Parathyroid adenoma (tissue), 2 donors: ENCODE results near the gene BLOC1S3.

Experiments used
- H2AFZ ChIP-seq: fragments of 300-600 bp; sonication (generic); one replicate; pipeline ENCODE4 v1.7.0; 2017; ENCODE audit warnings: antibody characterized with exemption, mild to moderate bottlenecking
- H3K27ac ChIP-seq: fragments of 300-600 bp; sonication (generic); one replicate; pipeline ENCODE4 v1.7.0; 2017
- H3K27me3 ChIP-seq: fragments of 300-600 bp; sonication (generic); one replicate; pipeline ENCODE4 v1.7.0; 2017; ENCODE audit warnings: low read length; ENCODE audit not compliant: control insufficient read depth, insufficient read depth
- H3K36me3 ChIP-seq: fragments of 300-600 bp; sonication (generic); one replicate; pipeline ENCODE4 v1.7.0; 2017; ENCODE audit warnings: low read length; ENCODE audit not compliant: control insufficient read depth, insufficient read depth
- H3K4me1 ChIP-seq: fragments of 300-600 bp; sonication (generic); one replicate; pipeline ENCODE4 v1.7.0; 2017; ENCODE audit warnings: control low read depth
- H3K4me2 ChIP-seq: fragments of 300-600 bp; sonication (generic); one replicate; pipeline ENCODE4 v1.7.0; 2017; ENCODE audit warnings: low read length
- H3K4me3 ChIP-seq: fragments of 300-600 bp; sonication (generic); one replicate; pipeline ENCODE4 v1.7.0; 2017; ENCODE audit warnings: low read depth, low read length
- H3K79me2 ChIP-seq: fragments of 300-600 bp; sonication (generic); one replicate; pipeline ENCODE4 v1.7.0; 2017; ENCODE audit warnings: control low read depth
- H3K9ac ChIP-seq: fragments of 300-600 bp; sonication (generic); one replicate; pipeline ENCODE4 v1.7.0; 2017; ENCODE audit warnings: mild to moderate bottlenecking
- H3K9me3 ChIP-seq: fragments of 300-600 bp; sonication (generic); one replicate; pipeline ENCODE4 v1.7.0; 2017; ENCODE audit warnings: low read length; ENCODE audit not compliant: control insufficient read depth
- TF ChIP-seq, protein P1 (sequence below): fragments of 300-600 bp; sonication (generic); IDR thresholded peaks from one replicate; pipeline ENCODE4 v1.7.0; 2017; ENCODE audit warnings: antibody characterized with exemption, mild to moderate bottlenecking
- donor health status: primary hyperparathyroidism.

Gene BLOC1S3

DNA sequence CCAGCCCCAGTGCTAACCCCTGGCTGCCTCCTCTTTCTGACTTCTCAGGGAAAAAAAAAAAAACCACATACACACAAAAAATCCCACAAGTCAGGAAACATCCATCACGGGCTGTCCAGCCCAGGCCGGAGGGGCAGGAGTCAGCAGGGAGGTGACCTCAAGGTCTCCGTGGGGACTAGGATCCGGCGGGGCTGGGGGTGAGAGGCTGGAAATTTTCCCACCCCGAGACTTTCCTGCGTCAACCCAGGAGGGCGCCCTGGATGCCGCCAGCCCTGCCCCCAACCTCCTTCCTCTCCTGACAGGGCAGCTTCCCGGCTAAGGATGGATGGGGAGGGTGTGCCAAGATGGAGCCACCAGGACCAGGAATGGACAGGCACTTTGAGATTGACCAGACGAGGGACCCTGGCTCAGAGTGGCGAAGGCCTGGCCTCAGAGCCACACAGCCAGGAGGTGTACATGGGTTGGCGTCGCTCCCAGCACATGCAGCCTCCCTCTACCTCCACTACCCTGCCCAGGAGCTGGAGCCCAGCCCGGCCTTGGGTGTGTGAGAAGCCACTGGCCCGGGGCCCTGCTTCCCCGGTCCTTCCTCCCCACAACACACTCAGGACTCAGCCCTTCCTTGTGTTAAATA, 33.3 kb downstream of the BLOC1S3 start:
- no peak overlapping the region for H3K27ac ChIP-seq
- H3K4me1 ChIP-seq = no peaks in the 10 kb centered on the region
- TF ChIP-seq, protein P1, sequence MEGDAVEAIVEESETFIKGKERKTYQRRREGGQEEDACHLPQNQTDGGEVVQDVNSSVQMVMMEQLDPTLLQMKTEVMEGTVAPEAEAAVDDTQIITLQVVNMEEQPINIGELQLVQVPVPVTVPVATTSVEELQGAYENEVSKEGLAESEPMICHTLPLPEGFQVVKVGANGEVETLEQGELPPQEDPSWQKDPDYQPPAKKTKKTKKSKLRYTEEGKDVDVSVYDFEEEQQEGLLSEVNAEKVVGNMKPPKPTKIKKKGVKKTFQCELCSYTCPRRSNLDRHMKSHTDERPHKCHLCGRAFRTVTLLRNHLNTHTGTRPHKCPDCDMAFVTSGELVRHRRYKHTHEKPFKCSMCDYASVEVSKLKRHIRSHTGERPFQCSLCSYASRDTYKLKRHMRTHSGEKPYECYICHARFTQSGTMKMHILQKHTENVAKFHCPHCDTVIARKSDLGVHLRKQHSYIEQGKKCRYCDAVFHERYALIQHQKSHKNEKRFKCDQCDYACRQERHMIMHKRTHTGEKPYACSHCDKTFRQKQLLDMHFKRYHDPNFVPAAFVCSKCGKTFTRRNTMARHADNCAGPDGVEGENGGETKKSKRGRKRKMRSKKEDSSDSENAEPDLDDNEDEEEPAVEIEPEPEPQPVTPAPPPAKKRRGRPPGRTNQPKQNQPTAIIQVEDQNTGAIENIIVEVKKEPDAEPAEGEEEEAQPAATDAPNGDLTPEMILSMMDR = no peak
- H3K27me3 ChIP-seq = no peaks in the 10 kb centered on the region
- H3K9me3 ChIP-seq = no peaks in the 10 kb centered on the region
- no peak overlapping the region for H3K4me3 ChIP-seq
- no peaks in the 10 kb centered on the region for H3K36me3 ChIP-seq
- no peak overlapping the region for H3K9ac ChIP-seq
- H3K4me2 ChIP-seq = no peak overlapping the region
- no peaks in the 10 kb centered on the region for H3K79me2 ChIP-seq
- no peak overlapping the region for H2AFZ ChIP-seq

DNA sequence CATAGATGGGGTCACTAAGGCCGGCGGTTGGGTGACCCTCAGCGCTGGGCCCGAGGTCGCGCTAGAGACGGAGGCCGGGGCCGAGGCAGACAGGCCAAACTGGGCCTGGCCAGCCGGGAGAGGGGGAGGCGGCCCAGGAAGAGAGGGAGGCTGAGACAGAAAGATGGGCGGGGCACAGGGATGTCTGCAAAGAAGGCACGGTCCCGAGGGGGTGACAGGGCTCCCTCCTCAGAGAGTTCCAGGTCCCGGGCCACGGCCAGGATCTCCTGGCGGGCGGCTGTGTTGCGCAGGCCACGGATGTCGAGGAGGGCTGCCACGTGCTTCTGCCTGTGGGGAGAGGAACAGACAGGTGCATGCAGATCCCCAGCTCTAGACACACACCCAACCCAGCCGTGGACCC, 34.4 kb downstream of the BLOC1S3 start:
- Histone ChIP-seq H3K4me1 (no peaks in the 10 kb centered on the region), H3K4me3 (no peak overlapping the region), H3K27ac (no peak overlapping the region), H3K9ac (no peak overlapping the region), H3K9me3 (no peaks in the 10 kb centered on the region), H3K4me2 (no peak overlapping the region), H3K27me3 (no peaks in the 10 kb centered on the region), H3K36me3 (no peaks in the 10 kb centered on the region), H2AFZ (no peak overlapping the region), H3K79me2 (no peaks in the 10 kb centered on the region)
- TF ChIP-seq, protein P1 = no peak

DNA sequence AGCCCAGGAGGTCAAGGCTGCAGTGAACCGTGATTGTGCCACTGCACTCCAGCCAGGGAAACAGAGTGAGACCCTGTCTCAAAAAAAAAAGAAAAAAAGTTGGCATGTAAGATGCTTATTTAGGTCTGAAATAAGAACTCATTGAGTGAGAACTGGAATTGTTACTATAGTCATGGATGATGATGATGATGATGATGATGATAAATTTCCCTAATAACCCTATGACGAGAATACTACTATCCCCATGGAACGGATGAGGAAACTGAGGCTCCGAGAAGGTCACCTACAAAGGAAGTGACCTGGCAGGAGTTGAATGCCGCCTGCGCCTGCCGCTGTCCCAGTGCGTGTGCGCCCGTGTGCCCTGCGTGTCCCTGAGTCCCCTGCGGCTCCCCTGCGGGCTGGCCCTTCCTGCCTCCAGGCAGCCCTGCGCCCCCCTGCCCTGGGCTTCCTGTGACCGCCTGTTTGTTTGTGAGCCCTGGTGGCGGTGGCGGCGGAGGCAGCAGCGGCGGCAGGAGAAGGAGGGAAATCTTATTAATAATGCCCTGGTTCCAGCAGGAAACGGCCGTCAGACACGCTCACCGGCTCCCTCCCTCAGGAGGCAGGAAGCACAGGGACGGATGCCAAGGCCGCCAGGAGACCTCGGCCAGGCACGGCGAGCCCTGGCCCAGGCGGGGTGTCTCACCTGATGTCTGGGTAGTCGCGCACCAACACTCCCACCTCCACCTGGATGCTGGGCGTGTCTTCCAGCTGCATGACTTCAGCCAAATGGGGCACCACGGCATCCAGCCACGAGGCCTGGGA, 37.0 kb downstream of the BLOC1S3 start:
- TF ChIP-seq, protein P1 = no peak
- Histone ChIP-seq H3K4me3 (peak overlapping the region; percentile 5), H3K27ac (no peak overlapping the region), H3K9ac (no peak overlapping the region), H3K79me2 (no peaks in the 10 kb centered on the region), H3K4me2 (peak overlapping the region; percentile 63), H3K9me3 (no peaks in the 10 kb centered on the region), H2AFZ (peak overlapping the region; percentile 70), H3K4me1 (no peaks in the 10 kb centered on the region), H3K27me3 (no peaks in the 10 kb centered on the region), H3K36me3 (no peaks in the 10 kb centered on the region)

DNA sequence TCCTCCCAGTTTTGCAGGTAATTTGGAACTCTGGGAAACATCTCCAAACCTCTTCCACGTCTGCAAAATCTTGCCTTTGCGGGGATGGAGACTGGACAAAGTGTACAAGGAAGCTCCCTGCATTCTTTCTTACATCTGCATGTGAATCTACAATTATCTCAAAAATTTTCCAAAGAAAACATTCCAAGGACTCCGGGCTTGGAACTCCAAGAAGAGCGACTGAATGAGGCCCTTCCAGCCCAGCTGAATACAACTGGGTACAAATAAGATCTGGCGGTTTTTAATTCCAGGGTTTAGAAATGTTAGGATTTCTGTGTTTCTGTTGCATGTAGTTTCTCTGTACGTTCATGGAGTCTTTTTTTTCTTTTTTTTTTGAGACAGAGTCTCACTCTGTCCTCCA, 38.1 kb downstream of the BLOC1S3 start:
- Histone ChIP-seq H3K4me1 (no peaks in the 10 kb centered on the region), H3K27me3 (no peaks in the 10 kb centered on the region), H3K9me3 (no peaks in the 10 kb centered on the region), H2AFZ (no peak overlapping the region), H3K27ac (no peak overlapping the region), H3K79me2 (no peaks in the 10 kb centered on the region), H3K9ac (no peak overlapping the region), H3K4me3 (no peak overlapping the region), H3K36me3 (no peaks in the 10 kb centered on the region), H3K4me2 (no peak overlapping the region)
- TF ChIP-seq, protein P1 = no peak
